ENCODE measurements around the gene DRC1. TPM values are rescaled to one million over a fixed set of nuclear protein-coding genes. Genes with fewer than 3 reads are reported as not detected.

Gene DRC1
- polyA plus RNA-seq, 1 experiment = 0.05 TPM

GRCh38 chr2:26438526-26438925 lies 36.8 kb downstream of the DRC1 start:
- ChIA-PET POLR2A (no interaction called here), CTCF (interaction anchor here (0.9 kb wide), 1 partner anchor 24 kb away, joined by 4 read pairs; no protein-coding TSS in a partner anchor)
- TF ChIP-seq, protein P1, sequence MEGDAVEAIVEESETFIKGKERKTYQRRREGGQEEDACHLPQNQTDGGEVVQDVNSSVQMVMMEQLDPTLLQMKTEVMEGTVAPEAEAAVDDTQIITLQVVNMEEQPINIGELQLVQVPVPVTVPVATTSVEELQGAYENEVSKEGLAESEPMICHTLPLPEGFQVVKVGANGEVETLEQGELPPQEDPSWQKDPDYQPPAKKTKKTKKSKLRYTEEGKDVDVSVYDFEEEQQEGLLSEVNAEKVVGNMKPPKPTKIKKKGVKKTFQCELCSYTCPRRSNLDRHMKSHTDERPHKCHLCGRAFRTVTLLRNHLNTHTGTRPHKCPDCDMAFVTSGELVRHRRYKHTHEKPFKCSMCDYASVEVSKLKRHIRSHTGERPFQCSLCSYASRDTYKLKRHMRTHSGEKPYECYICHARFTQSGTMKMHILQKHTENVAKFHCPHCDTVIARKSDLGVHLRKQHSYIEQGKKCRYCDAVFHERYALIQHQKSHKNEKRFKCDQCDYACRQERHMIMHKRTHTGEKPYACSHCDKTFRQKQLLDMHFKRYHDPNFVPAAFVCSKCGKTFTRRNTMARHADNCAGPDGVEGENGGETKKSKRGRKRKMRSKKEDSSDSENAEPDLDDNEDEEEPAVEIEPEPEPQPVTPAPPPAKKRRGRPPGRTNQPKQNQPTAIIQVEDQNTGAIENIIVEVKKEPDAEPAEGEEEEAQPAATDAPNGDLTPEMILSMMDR (IDR thresholded peaks at IDR 0.05; ENCODE audit: insufficient read depth, low read depth, low read length) = peak; percentile 28; the same call in 1 of the 2 replicates
- Histone ChIP-seq H3K36me3 (ENCODE audit: control insufficient read depth, insufficient read depth, low read length) (no peaks in the 10 kb centered on the region), H3K4me3 (ENCODE audit: low read depth, low read length) (no peak overlapping the region), H3K27me3 (ENCODE audit: control insufficient read depth, insufficient read depth, low read length) (peaks cover 4% of the 10 kb centered on the region; the same call in 1 of the 2 replicates)
- peak; percentile 29 for DNase-seq (ENCODE audit: low read depth)

DNA sequence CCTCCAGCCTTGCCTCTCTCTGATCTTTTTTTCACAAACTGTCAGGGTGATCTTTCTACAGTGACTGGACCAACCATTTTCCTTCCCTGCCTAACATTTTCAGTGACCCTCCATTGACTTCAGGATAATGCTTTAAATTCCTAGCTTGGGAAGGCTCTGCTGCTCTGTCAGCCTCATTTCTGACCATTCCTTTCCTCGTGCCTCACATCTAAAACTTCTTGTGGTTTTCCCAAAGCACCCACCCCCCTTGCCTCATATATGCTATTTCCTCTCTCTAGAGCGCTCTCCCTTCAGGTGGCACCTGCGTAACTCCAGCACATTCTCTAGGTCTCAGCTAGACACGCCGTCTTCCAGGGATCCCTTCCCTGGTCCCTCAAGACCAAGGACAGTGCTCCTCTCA lies 37.2 kb downstream of the DRC1 start:
- ChIA-PET CTCF (interaction anchor here (0.9 kb wide), 1 partner anchor 23 kb away, joined by 4 read pairs; no protein-coding TSS in a partner anchor), POLR2A (no interaction called here)

DNA sequence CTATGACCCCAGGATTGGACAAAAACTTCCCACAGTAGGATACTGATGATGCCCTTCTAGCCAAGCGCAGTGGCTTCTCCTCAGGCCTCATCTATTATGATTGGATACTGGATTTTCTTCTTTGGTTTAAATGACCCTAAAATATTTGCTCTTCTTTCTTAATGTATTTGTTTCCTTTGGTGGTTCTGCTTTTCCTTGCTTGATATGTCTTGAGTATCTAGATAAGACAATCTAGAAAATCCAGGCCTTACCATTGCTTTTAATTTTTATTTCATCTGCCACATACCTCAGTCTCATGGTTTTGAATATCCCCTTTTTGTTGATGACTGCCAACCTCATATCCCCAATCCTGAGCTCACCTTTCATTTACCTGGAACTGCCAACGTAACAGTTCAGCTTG lies 40.6 kb downstream of the DRC1 start:
- POLR2A ChIA-PET = no interaction called here
- H3K27me3 ChIP-seq (ENCODE audit: control insufficient read depth, insufficient read depth, low read length) = no peaks in the 10 kb centered on the region; the same call in 1 of the 2 replicates
- TF ChIP-seq, protein P1 (IDR thresholded peaks at IDR 0.05; ENCODE audit: insufficient read depth, low read depth, low read length) = no peak
- H3K36me3 ChIP-seq (ENCODE audit: control insufficient read depth, insufficient read depth, low read length) = no peaks in the 10 kb centered on the region
- DNase-seq (ENCODE audit: low read depth) = no peak
- CTCF ChIA-PET = interaction anchor here (0.9 kb wide), 1 partner anchor 11 kb away, joined by 3 read pairs; no protein-coding TSS in a partner anchor
- no peak overlapping the region for H3K4me3 ChIP-seq (ENCODE audit: low read depth, low read length)

More for the DNA sequence above, 37.2 kb downstream of the DRC1 start:
- no peak for DNase-seq (ENCODE audit: low read depth)
- TF ChIP-seq, protein P1 (IDR thresholded peaks at IDR 0.05; ENCODE audit: insufficient read depth, low read depth, low read length) = no peak
- Histone ChIP-seq H3K36me3 (ENCODE audit: control insufficient read depth, insufficient read depth, low read length) (no peaks in the 10 kb centered on the region), H3K27me3 (ENCODE audit: control insufficient read depth, insufficient read depth, low read length) (peaks cover 2% of the 10 kb centered on the region; the same call in 1 of the 2 replicates), H3K4me3 (ENCODE audit: low read depth, low read length) (no peak overlapping the region)

DNA sequence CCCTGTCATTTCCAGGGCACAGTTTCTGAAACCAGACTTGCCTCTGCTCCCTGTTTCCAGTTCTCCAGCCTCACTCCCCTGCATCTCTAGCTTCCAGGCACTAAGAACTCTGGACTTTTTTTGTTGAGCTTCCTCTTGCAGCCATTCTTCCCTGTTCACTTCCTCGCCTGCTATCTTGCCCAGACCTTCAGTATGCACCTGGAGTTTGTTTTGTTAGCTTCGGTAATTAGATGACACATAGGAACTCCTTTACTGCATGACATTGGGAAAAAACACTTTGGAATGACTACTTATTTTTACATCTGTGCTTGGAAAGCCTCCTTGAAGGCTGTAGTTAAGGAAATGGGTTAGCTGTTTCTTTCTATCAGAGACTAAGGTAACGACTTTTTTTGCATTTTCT lies 41.0 kb downstream of the DRC1 start:
- TF ChIP-seq, protein P1 (IDR thresholded peaks at IDR 0.05; ENCODE audit: insufficient read depth, low read depth, low read length) = no peak
- Histone ChIP-seq H3K36me3 (ENCODE audit: control insufficient read depth, insufficient read depth, low read length) (no peaks in the 10 kb centered on the region), H3K27me3 (ENCODE audit: control insufficient read depth, insufficient read depth, low read length) (no peaks in the 10 kb centered on the region; the same call in 1 of the 2 replicates), H3K4me3 (ENCODE audit: low read depth, low read length) (no peak overlapping the region)
- POLR2A ChIA-PET = no interaction called here
- DNase-seq (ENCODE audit: low read depth) = no peak
- CTCF ChIA-PET = interaction anchor here (1.0 kb wide), 1 partner anchor 9 kb away, joined by 4 read pairs; no protein-coding TSS in a partner anchor

DNA sequence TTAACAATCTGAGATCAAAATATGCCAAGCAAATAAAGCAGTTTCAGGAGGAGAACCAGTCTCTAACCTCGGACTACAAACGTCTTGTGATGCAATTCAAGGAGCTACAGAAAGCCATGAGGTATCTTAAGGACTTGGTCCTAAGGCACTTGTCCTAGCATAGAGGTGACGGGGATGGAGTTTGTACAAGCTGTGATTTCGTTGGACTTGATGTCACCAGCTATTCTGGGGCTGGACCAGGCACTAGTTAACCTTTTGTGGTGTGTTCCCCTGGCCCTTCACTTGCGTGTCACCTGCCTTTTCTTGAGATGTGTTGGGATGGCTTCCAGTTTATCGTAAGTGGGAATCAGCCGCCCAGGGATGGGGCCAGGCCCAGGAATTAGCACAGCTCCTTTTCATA lies 42.5 kb downstream of the DRC1 start:
- Histone ChIP-seq H3K4me3 (ENCODE audit: low read depth, low read length) (no peak overlapping the region), H3K27me3 (ENCODE audit: control insufficient read depth, insufficient read depth, low read length) (peaks cover 2% of the 10 kb centered on the region), H3K36me3 (ENCODE audit: control insufficient read depth, insufficient read depth, low read length) (no peaks in the 10 kb centered on the region)
- TF ChIP-seq, protein P1 (IDR thresholded peaks at IDR 0.05; ENCODE audit: insufficient read depth, low read depth, low read length) = no peak
- POLR2A ChIA-PET = interaction anchor here (0.6 kb wide), 1 partner anchor 52 kb away, joined by 3 read pairs; no protein-coding TSS in a partner anchor
- CTCF ChIA-PET = interaction anchor here (1.2 kb wide), 1 partner anchor 15 kb away, joined by 3 read pairs; no protein-coding TSS in a partner anchor
- DNase-seq (ENCODE audit: low read depth) = no peak
